Activated CD8-positive, alpha-beta T cell treated with anti-CD3 and anti-CD28 coated beads for 36 hours (primary cell): Measurements from ENCODE around the gene OCIAD1. TPM values are rescaled to one million over a fixed set of nuclear protein-coding genes. Genes with fewer than 3 reads are reported as not detected.
"Not testable (repeated sequence)": the region's sequence is repeated elsewhere in the genome, so short reads cannot be mapped to it uniquely, and the experiment has no call there.

Source experiments
- ATAC-seq: fragments of 200-7000 bp; cut with Tn5 transposase; one replicate; pipeline ENCODE4 v1.10.0; 2021; ENCODE audit warnings: mild to moderate bottlenecking, moderate library complexity
- CTCF ChIA-PET: fragments of 350-600 bp; sonication (Branson Sonifier 250); formaldehyde crosslinking; loops from one replicate; lab custom pipeline; 2021; ENCODE audit warnings: antibody characterized with exemption; lab: Charles Lee
- POLR2A ChIA-PET: fragments of 350-600 bp; sonication (Branson Sonifier 250); formaldehyde crosslinking; loops from one replicate; lab custom pipeline; 2021; ENCODE audit warnings: antibody characterized with exemption; lab: Charles Lee
- DNase-seq: peaks from one replicate; pipeline ENCODE4 v3.0.0-alpha.2; 2020
- H3K27ac Mint-ChIP-seq: one replicate; pipeline ENCODE4 v1.8.0; 2021; ENCODE audit warnings: mild to moderate bottlenecking, mixed read lengths
- H3K27me3 Mint-ChIP-seq: one replicate; pipeline ENCODE4 v1.8.0; 2021; ENCODE audit warnings: mixed read lengths
- H3K36me3 Mint-ChIP-seq: one replicate; pipeline ENCODE4 v1.8.0; 2021; ENCODE audit warnings: low read depth, mixed read lengths
- H3K4me1 Mint-ChIP-seq: one replicate; pipeline ENCODE4 v1.8.0; 2021; ENCODE audit warnings: low read depth, mixed read lengths
- H3K4me3 Mint-ChIP-seq: one replicate; pipeline ENCODE4 v1.8.0; 2021; ENCODE audit warnings: mild to moderate bottlenecking, moderate library complexity, mixed read lengths
- H3K9me3 Mint-ChIP-seq: one replicate; pipeline ENCODE4 v1.8.0; 2021; ENCODE audit warnings: mixed read lengths
- CTCF ChIP-seq: fragments of 200-600 bp; IDR thresholded peaks from one replicate; pipeline ENCODE4 v1.8.0; 2022; ENCODE audit warnings: antibody characterized with exemption, mild to moderate bottlenecking
- intact Hi-C: fragments of 100-400 bp; cut with micrococcal nuclease; formaldehyde crosslinking; loops from one replicate; pipeline ENCODE4 v1.10.0; 2022
- total RNA-seq, 2 experiments: library from RNA; stranded (reverse); gene quantifications; one replicate each; pipeline ENCODE4 v1.2.3, GENCODE V29; 2021

Gene OCIAD1
- total RNA-seq, 2 experiments from 2014 or later: 103 to 106 TPM

DNA sequence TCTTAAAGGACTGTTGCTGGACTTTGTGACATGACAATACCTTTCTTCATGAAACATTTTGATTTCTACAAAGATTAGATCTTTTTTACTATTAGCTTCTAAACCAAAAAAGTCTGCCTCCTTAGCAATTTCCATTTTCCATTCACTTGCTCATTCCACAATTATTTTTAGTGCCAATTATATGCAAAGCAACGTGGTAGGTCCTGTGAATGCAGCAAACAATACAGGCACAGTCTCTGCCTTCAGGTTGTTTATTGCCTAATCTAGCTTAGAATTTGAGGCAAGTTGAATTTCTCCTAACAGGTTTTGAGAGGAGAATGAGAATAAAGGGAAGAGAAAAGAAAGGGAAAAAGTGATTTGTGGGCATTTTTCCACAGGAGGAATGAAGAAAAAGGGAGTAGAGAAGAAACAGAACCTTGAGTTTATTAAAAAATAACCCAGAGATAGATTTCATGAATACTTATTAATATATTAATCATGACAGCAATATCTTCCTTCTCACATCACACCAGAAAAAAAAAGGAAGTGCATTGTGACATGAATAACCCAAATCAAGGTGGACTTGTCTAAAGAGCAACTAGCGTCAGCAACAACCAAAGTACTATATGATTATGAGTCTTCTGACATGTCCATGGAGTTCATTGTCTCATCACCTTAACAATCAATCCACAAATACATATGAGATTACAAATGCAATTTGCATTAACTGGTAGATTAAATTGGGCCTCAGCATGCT is 34.5 kb upstream of the OCIAD1 start:
- Mint-ChIP-seq H3K4me1 (peaks cover 13% of the 10 kb centered on the region), H3K36me3 (no peaks in the 10 kb centered on the region), H3K27ac (no peak overlapping the region), H3K27me3 (peaks cover 2% of the 10 kb centered on the region), H3K4me3 (no peak overlapping the region), H3K9me3 (no peaks in the 10 kb centered on the region)
- no peak for TF ChIP-seq CTCF
- CTCF ChIA-PET: interaction anchor here (1.0 to 1.1 kb wide), 2 partner anchors 13 to 32 kb away, joined by 3 read pairs; no protein-coding TSS in a partner anchor
- ATAC-seq (no peak), DNase-seq (no peak)
- intact Hi-C loops: no loop called here
- POLR2A ChIA-PET: no interaction called here

DNA sequence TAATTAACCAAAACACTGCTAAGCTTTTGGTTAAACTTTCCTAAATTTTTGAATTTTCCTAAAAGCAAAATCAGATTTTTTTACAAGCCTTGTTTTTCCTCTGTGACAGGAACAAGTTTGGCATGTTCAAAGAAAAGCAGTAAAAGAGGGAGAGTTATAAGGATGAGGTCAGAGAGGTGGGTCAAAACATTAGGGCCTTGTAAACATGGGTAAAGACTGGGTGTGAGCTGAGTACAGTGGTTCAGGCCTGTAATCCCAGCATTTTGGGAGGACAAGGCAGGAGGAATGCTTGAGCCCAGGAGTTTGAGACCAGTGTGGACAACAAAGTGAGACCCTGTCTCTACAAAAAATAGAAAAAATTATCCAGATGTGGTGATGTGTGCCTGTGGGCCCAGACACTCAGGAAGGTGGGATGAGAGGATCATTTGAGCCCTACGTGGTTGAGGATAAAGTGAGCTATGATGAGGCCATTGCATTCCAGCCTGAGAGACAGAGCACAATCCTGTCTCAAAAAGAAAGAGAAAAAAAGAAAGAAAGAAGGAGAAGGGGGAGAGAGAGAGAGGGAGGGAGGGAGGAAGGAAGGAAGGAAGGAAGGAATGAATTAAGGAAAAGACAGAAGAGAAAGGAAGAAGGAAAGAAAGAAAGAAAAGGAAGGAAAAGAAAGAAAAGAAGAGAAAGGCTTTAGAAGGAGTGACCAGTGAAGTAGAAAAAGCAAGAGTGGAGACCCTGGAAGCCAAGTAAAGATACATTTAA is 33.8 kb upstream of the OCIAD1 start:
- Mint-ChIP-seq H3K4me1 (peaks cover 12% of the 10 kb centered on the region), H3K9me3 (no peaks in the 10 kb centered on the region), H3K27me3 (peaks cover 2% of the 10 kb centered on the region), H3K27ac (no peak overlapping the region), H3K4me3 (no peak overlapping the region), H3K36me3 (no peaks in the 10 kb centered on the region)
- intact Hi-C loops: no loop called here
- DNase-seq (no peak), ATAC-seq (no peak)
- CTCF ChIA-PET: no interaction called here
- TF ChIP-seq CTCF: no peak
- POLR2A ChIA-PET: no interaction called here

- DNase-seq (no peak), ATAC-seq (no peak)
- peaks cover 4% of the 10 kb centered on the region for H3K4me1 Mint-ChIP-seq
- H3K27me3 Mint-ChIP-seq: peaks cover 2% of the 10 kb centered on the region
- ChIA-PET CTCF (interaction anchor here (1.0 kb wide), 1 partner anchor 11 kb away, joined by 3 read pairs; no protein-coding TSS in a partner anchor), POLR2A (no interaction called here)
- TF ChIP-seq CTCF: no peak
- H3K9me3 Mint-ChIP-seq: no peaks in the 10 kb centered on the region
- H3K36me3 Mint-ChIP-seq: no peaks in the 10 kb centered on the region
- intact Hi-C loops: no loop called here
- H3K27ac Mint-ChIP-seq: no peak overlapping the region
- H3K4me3 Mint-ChIP-seq: no peak overlapping the region
Observed at GRCh38 chr4:48798117-48798516, 32.8 kb upstream of the OCIAD1 start.

- H3K27ac Mint-ChIP-seq: no peak overlapping the region
- CTCF ChIA-PET: no interaction called here
- H3K27me3 Mint-ChIP-seq: peaks cover 2% of the 10 kb centered on the region
- no peak for TF ChIP-seq CTCF
- intact Hi-C loops: no loop called here
- peaks cover 2% of the 10 kb centered on the region for H3K4me1 Mint-ChIP-seq
- POLR2A ChIA-PET: no interaction called here
- H3K9me3 Mint-ChIP-seq: no peaks in the 10 kb centered on the region
- ATAC-seq: no peak
- H3K36me3 Mint-ChIP-seq: no peaks in the 10 kb centered on the region
- no peak overlapping the region for H3K4me3 Mint-ChIP-seq
- DNase-seq: no peak
Observed at GRCh38 chr4:48799157-48799556, 31.7 kb upstream of the OCIAD1 start.

GRCh38 chr4:48800155-48800554 is 30.7 kb upstream of the OCIAD1 start:
- POLR2A ChIA-PET: interaction anchor here (0.7 kb wide), 1 partner anchor 147 kb away, joined by 4 read pairs; no protein-coding TSS in a partner anchor

More at GRCh38 chr4:48800155-48800554, 30.7 kb upstream of the OCIAD1 start:
- H3K4me1 Mint-ChIP-seq, H3K27ac Mint-ChIP-seq, H3K36me3 Mint-ChIP-seq, DNase-seq, H3K27me3 Mint-ChIP-seq, ATAC-seq, intact Hi-C loops, H3K4me3 Mint-ChIP-seq, H3K9me3 Mint-ChIP-seq: not testable (repeated sequence)
- CTCF ChIA-PET: interaction anchor here (1.7 kb wide), 1 partner anchor 221 kb away, joined by 3 read pairs; no protein-coding TSS in a partner anchor
